ENCODE results near the gene ALG6.

ALG6 gene

GRCh38 chr1:63442141-63442475 is 74.7 kb downstream of the ALG6 start:
- Histone ChIP-seq H3K9me3 (no peaks in the 10 kb centered on the region), H3K4me3 (ENCODE audit: low read depth in 1 of 2, low read length in 1 of 2) (no peak overlapping the region), H3K27me3 (no peaks in the 10 kb centered on the region), H3K27ac (no peak overlapping the region), H3K4me1 (ENCODE audit: control insufficient read depth in 1 of 2, insufficient read depth in 1 of 2, low read depth in 1 of 2, low read length in 1 of 2) (peaks cover 0 to 4% of the 10 kb centered on the region in 2 experiments), H3K36me3 (peaks cover 4% of the 10 kb centered on the region)
- TF ChIP-seq, protein P1, sequence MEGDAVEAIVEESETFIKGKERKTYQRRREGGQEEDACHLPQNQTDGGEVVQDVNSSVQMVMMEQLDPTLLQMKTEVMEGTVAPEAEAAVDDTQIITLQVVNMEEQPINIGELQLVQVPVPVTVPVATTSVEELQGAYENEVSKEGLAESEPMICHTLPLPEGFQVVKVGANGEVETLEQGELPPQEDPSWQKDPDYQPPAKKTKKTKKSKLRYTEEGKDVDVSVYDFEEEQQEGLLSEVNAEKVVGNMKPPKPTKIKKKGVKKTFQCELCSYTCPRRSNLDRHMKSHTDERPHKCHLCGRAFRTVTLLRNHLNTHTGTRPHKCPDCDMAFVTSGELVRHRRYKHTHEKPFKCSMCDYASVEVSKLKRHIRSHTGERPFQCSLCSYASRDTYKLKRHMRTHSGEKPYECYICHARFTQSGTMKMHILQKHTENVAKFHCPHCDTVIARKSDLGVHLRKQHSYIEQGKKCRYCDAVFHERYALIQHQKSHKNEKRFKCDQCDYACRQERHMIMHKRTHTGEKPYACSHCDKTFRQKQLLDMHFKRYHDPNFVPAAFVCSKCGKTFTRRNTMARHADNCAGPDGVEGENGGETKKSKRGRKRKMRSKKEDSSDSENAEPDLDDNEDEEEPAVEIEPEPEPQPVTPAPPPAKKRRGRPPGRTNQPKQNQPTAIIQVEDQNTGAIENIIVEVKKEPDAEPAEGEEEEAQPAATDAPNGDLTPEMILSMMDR (IDR thresholded peaks at IDR 0.05), result no peak

- Histone ChIP-seq H3K27me3 (no peaks in the 10 kb centered on the region), H3K9me3 (no peaks in the 10 kb centered on the region), H3K4me3 (ENCODE audit: low read depth in 1 of 2, low read length in 1 of 2) (no peak overlapping the region), H3K27ac (no peak overlapping the region), H3K4me1 (ENCODE audit: control insufficient read depth in 1 of 2, insufficient read depth in 1 of 2, low read depth in 1 of 2, low read length in 1 of 2) (no peaks in the 10 kb centered on the region), H3K36me3 (no peaks in the 10 kb centered on the region)
- TF ChIP-seq, protein P1 (IDR thresholded peaks at IDR 0.05), result no peak
Observed at GRCh38 chr1:63448731-63449246, 81.4 kb downstream of the ALG6 start.

DNA sequence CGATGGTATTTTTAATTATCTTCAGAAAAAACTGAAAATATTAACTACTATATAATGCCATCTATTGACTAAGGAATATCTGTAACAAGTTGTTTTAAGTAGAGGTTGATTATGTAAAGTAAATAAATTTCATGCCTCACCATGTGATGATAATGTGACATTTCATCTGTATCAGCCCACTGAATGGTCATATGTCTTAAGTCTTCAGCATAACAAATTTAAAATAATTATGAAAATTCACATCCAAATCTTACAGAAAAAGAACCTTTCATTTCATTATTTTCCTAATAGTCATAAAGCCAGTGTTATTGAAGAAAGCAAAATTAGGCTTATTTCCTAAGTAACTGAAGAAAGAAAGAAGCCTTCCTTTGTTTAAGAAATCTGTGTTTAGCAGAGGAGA is 83.0 kb downstream of the ALG6 start:
- TF ChIP-seq, protein P1 (IDR thresholded peaks at IDR 0.05), result no peak
- no peaks in the 10 kb centered on the region for H3K36me3 ChIP-seq
- H3K27me3 ChIP-seq, result no peaks in the 10 kb centered on the region
- no peaks in the 10 kb centered on the region for H3K4me1 ChIP-seq (ENCODE audit: control insufficient read depth in 1 of 2, insufficient read depth in 1 of 2, low read depth in 1 of 2, low read length in 1 of 2)
- no peaks in the 10 kb centered on the region for H3K9me3 ChIP-seq
- H3K4me3 ChIP-seq (ENCODE audit: low read depth in 1 of 2, low read length in 1 of 2), result no peak overlapping the region
- no peak overlapping the region for H3K27ac ChIP-seq

DNA sequence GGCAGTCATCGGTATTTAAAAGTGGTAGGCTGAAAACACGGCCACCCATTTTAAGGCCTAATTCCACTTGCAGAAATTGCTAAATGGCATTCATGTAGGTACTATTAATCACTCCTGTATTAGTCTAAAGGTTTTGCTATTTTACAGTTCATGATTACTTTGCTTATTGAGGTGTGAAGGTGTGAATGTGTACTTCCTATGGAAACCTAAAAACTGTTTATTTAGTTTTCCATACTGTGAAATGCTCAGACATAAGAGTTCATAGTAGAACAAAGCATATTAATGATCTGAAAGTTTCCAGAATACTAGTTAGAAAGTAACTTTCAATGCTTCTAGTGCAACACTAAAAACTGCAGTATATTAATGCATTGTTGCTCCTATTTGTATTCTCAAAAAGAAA is 85.8 kb downstream of the ALG6 start:
- TF ChIP-seq, protein P1 (IDR thresholded peaks at IDR 0.05), result no peak
- Histone ChIP-seq H3K27ac (no peak overlapping the region), H3K4me3 (ENCODE audit: low read depth in 1 of 2, low read length in 1 of 2) (no peak overlapping the region), H3K27me3 (no peaks in the 10 kb centered on the region), H3K9me3 (no peaks in the 10 kb centered on the region), H3K4me1 (ENCODE audit: control insufficient read depth in 1 of 2, insufficient read depth in 1 of 2, low read depth in 1 of 2, low read length in 1 of 2) (no peaks in the 10 kb centered on the region), H3K36me3 (no peaks in the 10 kb centered on the region)

DNA sequence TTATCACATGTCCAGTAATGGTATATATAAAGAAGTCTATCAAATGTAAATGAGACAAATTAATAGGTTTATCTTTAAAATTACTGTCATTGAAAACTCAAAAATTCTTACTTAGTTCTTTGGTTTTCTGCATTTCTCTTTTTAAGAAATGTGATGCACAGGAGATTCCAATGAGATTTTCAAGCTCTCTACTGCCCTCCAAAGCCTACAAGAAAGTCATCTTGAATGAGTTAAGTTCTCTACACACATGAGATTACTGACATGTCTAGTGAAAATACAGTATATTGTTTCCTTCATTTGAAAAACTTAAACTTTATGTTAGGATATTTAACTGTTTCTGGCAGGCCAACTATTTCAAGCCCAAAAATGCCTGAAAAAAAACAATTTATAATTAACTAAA is 86.8 kb downstream of the ALG6 start:
- no peaks in the 10 kb centered on the region for H3K36me3 ChIP-seq
- H3K9me3 ChIP-seq, result no peaks in the 10 kb centered on the region
- no peak overlapping the region for H3K27ac ChIP-seq
- H3K4me3 ChIP-seq (ENCODE audit: low read depth in 1 of 2, low read length in 1 of 2), result no peak overlapping the region
- H3K4me1 ChIP-seq (ENCODE audit: control insufficient read depth in 1 of 2, insufficient read depth in 1 of 2, low read depth in 1 of 2, low read length in 1 of 2), result no peaks in the 10 kb centered on the region
- TF ChIP-seq, protein P1 (IDR thresholded peaks at IDR 0.05), result no peak
- no peaks in the 10 kb centered on the region for H3K27me3 ChIP-seq

- H3K36me3 ChIP-seq, result no peaks in the 10 kb centered on the region
- H3K27ac ChIP-seq, result no peak overlapping the region
- H3K27me3 ChIP-seq, result no peaks in the 10 kb centered on the region
- TF ChIP-seq, protein P1 (IDR thresholded peaks at IDR 0.05), result no peak
- H3K4me1 ChIP-seq (ENCODE audit: control insufficient read depth in 1 of 2, insufficient read depth in 1 of 2, low read depth in 1 of 2, low read length in 1 of 2), result peaks cover 14 to 15% of the 10 kb centered on the region in 2 experiments
- no peaks in the 10 kb centered on the region for H3K9me3 ChIP-seq
- no peak overlapping the region for H3K4me3 ChIP-seq (ENCODE audit: low read depth in 1 of 2, low read length in 1 of 2)
Observed at GRCh38 chr1:63458750-63459149, 91.3 kb downstream of the ALG6 start.

Data from neutrophil (primary cell).